NOMO-1 treated with DMSO at 0.1 percent for 48 hours (cell line): ENCODE results near the gene CHST12.
A peak's percentile ranks its signal among the peaks of the same experiment; 100 is the strongest.
"Not testable (repeated sequence)": the region's sequence is repeated elsewhere in the genome, so short reads cannot be mapped to it uniquely, and the experiment has no call there.

Source experiments
- DNase-seq: peaks from one replicate; lab custom pipeline; 2025; ENCODE audit not compliant: unreplicated experiment; lab: John Stamatoyannopoulos, UW

The CHST12 gene

GRCh38 chr7:2377492-2377891, 25.9 kb upstream of the CHST12 start:
- not testable (repeated sequence) for DNase-seq

DNA sequence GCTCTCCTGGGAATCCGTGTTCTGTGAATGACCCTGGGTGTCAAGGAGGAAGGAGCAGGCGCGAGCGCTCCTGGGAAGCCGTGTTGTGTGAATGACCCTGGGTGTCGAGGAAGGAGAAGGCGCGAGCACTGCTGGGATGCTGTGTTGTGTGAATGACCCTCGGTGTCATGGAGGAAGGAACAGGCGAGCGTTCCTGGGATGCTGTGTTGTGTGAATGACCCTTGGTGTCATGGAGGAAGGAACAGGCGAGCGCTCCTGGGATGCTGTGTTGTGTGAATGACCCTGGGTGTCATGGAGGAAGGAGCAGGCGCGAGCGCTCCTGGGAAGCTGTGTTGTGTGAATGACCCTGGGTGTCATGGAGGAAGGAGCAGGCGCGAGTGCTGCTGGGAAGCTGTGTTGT, 25.3 kb upstream of the CHST12 start:
- DNase-seq: not testable (repeated sequence)

GRCh38 chr7:2379161-2379560, 24.2 kb upstream of the CHST12 start:
- DNase-seq: no peak

DNA sequence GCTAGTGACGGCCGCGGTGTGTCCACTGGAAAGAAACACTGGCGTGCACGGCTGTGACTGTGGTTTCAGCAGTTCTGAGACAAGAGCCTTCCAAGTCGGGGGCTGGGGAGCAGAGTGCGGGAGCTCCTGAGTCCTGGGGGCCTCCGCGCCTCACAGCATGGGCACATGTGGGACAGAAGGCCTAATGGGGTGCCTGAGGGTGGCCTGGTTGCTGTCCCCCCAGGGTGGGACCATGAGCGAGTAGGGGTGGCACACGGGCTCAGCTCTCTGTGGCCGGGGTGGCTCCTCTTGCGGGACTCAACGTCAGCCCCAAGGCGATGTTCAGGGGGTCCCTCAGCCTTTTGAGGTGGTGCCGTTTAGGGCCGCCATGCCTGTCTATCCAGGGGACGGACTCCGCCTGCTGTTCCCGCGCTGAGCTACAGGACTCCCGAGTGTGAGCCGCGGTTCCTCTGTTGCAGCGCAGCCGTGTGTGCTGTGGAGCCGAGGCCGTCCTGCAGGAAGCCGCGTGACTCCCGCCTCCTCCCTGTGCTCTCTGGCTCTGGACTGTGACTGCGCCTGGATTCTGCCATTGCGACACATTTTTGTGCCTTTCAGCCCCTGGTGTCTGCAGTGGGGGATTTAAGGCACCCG, 23.5 kb upstream of the CHST12 start:
- DNase-seq: no peak

DNA sequence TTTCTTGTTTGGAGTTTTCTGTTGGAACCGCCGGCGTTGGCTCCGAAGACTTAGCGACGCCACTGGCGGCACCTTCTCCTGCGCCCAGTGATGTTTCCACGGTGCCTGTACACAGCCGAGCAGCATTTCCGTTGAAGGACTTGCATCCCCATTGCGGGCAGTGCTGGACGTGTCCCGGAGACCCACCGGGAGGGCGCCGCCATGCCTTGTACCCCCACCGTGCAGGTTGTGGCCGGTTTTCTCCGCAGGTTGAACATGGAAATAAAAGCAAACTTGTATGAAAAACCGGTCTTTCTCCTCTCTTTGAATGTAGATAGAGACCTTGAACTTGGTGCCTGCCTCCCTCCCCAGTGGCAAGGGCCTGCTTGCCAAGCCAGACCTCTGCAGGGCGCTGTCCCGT, 22.9 kb upstream of the CHST12 start:
- DNase-seq: no peak

DNA sequence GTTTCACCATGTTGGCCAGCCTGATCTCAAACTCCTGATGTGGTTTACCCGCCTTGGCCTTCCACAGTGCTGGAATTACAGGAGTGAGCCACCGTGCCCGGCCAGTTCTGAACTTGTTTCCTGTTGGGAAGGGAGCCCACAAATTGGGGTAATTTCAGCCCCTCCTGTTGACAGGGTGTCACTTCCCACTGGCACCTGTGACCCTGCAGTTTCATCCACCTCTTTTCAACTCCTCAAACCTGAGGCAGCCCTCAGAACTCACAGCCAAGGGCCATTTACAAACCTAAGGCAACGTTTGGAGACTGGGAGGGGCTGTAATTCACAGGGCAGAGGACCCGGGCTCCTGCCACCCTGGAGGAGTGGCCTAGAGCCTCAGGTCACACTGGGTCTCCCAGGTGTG, 22.2 kb upstream of the CHST12 start:
- DNase-seq: no peak

- DNase-seq: no peak
Measured at GRCh38 chr7:2381881-2382509, 21.4 kb upstream of the CHST12 start.

GRCh38 chr7:2383543-2384274, 19.7 kb upstream of the CHST12 start:
- DNase-seq: no peak

- DNase-seq: no peak
Measured at GRCh38 chr7:2384354-2385243, 18.8 kb upstream of the CHST12 start.

DNA sequence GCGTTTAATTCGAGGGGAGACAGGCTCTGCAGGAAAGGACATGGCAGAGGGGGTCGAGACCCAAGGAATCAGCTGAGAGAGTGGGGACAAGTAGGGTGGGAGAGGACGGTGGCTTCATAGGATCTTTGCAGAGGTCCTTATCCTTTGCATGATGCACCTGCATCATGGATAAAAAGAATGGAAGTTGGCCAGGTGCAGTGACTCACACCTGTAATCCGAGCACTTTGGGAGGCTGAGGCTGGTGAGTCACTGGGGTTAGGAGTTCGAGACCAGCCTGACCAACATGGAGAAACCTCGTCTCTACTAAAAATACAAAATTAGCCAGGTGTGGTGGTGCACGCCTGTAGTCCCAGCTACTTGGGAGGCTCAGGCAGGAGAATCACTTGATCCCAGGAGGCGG, 17.3 kb upstream of the CHST12 start:
- DNase-seq: not testable (repeated sequence)

DNA sequence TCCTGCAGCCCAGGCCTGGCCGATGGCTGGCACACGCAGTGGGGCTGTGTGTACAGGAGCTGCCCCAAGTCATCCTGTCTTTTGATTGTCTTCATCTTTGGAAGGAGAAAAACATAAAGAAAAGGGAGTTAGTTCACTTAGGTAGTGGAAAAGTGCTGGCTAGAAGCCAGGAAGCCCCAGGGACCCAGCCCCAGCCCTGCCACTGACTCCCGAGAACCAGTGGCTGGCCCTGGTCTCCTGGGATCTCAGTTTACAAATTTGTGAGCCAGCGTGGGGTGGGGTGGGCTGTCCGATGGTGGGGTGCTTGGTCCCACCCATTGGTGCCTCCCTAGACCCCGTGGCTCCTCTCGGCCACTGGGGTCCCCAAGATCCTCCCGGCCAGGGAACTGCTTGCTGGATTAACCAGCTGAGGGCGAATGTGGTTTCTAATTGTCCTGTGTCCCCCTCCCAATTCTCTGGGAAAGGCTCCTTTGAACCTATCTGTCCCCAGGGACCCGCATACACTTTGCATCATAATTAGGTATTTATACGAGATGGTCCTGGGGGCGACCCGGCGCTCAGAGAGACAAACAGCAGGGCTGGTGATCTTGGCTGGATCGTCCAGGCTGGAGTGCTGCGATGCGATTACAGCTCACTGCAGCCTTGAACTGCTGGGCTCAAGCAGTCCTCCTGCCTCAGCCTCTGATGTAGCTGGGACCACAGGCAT, 16.3 kb upstream of the CHST12 start:
- no peak for DNase-seq

DNA sequence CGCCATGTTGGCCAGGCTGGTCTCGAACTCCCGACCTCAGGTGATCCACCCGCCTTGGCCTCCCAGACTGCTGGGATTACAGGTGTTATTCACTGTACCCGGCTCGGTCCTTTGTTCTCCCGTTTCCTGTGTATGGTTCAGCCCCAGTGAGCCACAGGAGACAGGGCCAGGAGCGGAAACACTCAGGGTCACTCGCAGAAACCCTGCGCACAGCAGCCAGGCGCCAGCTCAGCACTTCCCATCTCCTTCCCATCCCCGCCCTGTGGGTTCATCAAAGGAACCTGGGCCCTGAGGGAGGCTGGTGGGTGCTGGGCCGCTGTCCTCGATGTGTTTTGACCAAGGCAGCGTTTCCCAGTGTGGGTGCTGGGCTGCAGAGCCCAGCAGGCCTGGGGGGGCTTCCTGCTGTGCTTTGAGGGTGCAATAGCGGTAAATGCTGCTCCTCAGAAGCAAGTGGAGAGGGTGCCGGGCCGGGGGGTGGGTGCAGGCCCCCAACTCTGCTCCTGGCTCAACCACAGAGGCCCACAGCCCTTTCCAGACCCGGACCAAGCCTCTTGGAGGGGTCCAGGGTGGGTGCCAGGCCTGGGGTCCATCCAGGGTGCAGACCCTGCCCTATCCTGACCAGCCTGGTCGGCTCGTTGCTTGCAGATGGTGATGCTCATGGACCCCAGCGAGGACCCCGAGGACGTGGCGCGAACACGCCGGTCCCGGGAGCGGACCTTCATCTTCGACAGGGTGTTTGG, 15.3 kb upstream of the CHST12 start:
- DNase-seq: no peak

DNA sequence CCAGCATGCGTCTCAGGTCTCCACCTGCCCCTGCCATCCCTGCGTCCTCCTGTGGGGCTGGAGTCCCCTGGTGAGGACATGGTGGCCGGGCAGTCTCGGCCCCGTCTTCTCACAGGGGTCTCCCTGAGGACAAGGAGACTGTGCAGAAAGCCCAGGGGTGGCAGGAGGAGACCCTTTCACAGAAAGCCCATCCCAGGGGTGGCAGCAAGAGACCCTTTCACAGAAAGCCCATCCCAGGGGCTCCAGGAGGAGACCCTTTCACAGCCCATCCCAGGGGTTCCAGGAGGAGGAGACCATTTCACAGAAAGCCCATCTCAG, 14.8 kb upstream of the CHST12 start:
- DNase-seq: no peak

DNA sequence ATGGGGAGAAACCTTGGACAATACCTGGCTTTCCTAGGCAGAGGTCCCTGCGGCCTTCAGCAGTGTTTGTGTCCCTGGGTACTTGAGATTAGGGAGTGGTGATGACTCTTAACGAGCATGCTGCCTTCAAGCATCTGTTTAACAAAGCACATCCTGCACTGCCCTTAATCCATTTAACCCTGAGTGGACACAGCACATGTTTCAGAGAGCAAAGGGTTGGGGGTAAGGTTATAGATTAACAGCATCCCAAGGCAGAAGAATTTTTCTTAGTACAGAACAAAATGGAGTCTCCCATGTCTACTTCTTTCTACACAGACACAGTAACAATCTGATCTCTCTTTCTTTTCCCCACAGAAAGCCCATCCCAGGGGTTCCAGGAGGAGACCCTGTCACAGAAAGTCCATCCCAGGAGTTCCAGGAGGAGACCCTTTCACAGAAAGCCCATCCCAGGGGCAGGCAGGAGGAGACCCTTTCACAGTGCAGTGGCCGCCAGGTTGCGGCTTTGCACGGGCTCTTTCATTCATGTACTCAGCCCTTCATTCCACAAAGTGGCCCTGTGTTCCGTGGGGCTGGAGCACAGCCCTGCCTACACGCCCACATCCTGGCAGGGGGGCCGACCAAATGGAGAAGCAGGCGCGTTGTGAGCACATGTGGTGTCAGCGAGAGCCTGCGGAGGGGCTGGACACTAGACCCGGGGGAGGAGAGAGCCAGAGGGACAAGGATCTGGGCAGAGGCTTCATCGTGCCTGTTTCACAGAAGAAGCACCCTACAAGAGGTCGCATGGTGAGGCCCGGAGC, 13.2 kb upstream of the CHST12 start:
- not testable (repeated sequence) for DNase-seq

GRCh38 chr7:2393706-2394105, 9.7 kb upstream of the CHST12 start:
- no peak for DNase-seq

GRCh38 chr7:2394566-2395082, 8.8 kb upstream of the CHST12 start:
- DNase-seq: no peak

DNA sequence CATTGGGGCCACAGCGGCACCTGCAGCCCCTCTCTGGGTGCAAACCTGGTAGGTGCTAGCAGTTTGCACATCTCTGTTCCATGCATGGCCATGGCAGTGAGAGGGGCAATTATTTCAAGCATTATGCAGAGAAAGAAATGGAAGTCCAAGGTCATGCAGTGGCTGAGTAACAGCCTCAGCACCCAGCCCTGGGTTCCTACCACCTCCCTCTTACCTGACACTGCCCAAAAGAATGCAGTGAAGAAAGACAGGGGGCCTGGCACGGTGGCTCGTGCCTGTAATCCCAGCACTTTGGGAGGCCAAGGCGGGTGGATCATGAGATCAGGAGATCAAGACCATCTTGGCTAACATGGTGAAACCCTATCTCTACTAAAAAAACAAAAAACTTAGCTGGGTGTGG, 4.9 kb upstream of the CHST12 start:
- DNase-seq: no peak

DNA sequence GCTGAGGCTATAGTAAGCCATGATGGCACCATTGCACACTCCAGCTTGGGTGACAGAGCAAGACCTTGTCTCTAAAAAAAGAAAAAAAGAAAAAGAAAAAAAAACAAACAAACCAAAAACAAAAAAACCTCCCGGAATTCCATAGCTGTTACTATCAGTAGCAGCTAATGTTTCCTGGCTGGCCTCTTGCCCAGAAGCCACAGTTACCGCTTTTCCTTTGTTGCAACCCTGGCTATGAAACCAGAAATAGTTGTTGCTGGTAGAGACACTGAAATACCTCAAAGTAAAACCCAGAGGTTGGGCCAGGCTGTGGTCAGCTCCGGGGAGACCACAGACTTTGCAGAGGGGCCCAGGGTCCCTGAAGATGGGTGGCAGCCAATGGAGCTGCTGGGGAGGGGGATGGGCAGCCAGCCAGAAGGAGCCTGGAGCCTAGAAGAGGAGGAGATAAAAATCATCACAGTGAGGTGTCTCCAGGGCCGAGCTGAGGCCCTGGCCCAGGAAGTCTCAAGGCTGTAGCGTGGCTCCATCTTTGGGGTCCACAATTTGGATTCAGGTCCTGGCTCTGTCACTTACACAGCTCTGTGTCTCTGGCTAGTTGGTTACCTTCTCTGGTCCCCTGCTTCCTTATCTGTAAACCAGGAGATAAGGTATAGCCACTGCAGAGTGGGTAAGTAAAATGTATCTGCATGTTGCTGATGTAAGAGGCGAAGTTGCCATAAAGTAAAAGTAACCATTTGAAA, 3.4 kb upstream of the CHST12 start:
- DNase-seq: peak; percentile 95

DNA sequence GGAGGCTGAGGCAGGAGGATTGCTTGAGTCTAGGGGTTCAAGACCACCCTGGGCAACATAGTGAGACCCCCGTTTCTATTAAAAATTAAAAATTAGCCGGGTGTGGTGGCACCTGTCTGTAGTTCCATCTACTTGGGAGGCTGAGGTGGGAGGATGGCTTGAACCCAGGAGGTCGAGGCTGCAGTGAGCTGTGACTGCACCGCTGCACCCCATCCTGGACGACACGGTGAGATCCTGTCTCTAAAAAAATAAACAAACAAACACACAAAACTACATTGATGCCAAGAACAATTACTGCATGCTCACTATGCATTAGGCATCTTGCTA, 761 bp upstream of the CHST12 start:
- DNase-seq: no peak
